Calu3 (cell line): ENCODE results near the gene CDH22. TPM values are rescaled to one million over a fixed set of nuclear protein-coding genes. Genes with fewer than 3 reads are reported as not detected.

Experiments
- BruUV-seq: library from RNA; stranded (reverse); fragments of 400-500 nt; replicated peaks from 2 replicates; lab custom pipeline; 2021; lab: Mats Ljungman, UMichigan
- CTCF ChIA-PET: fragments of 300-600 bp; sonication (Branson Sonifier 250); formaldehyde crosslinking; loops from one replicate; lab custom pipeline; 2022; ENCODE audit warnings: antibody characterized with exemption; lab: Charles Lee
- DNase-seq: peaks from one replicate; pipeline ENCODE4 v3.0.0; 2022
- H3K27ac Mint-ChIP-seq: one replicate; pipeline ENCODE4 v1.8.0; 2022; ENCODE audit warnings: mixed read lengths; ENCODE audit not compliant: unreplicated experiment
- H3K27me3 Mint-ChIP-seq: one replicate; pipeline ENCODE4 v1.8.0; 2022; ENCODE audit warnings: mixed read lengths; ENCODE audit not compliant: unreplicated experiment
- H3K36me3 Mint-ChIP-seq: one replicate; pipeline ENCODE4 v1.8.0; 2022; ENCODE audit warnings: mild to moderate bottlenecking, moderate library complexity, mixed read lengths; ENCODE audit not compliant: insufficient read depth, unreplicated experiment
- H3K4me1 Mint-ChIP-seq: one replicate; pipeline ENCODE4 v1.8.0; 2022; ENCODE audit warnings: mild to moderate bottlenecking, low read depth, mixed read lengths; ENCODE audit not compliant: unreplicated experiment
- H3K4me3 Mint-ChIP-seq: one replicate; pipeline ENCODE4 v1.8.0; 2022; ENCODE audit warnings: mild to moderate bottlenecking, low read depth, moderate library complexity, mixed read lengths; ENCODE audit not compliant: unreplicated experiment
- H3K9me3 Mint-ChIP-seq: one replicate; pipeline ENCODE4 v1.8.0; 2022; ENCODE audit warnings: low read depth, mixed read lengths; ENCODE audit not compliant: unreplicated experiment
- CTCF ChIP-seq: fragments of 200-600 bp; IDR thresholded peaks from one replicate; pipeline ENCODE4 v1.8.0; 2022; ENCODE audit warnings: antibody characterized with exemption; ENCODE audit not compliant: unreplicated experiment
- intact Hi-C: fragments of 100-400 bp; cut with micrococcal nuclease; formaldehyde crosslinking; loops from one replicate; pipeline ENCODE4 v1.10.0; 2022; ENCODE audit not compliant: unreplicated experiment
- total RNA-seq: library from RNA; stranded (reverse); gene quantifications from 2 replicates; pipeline ENCODE4 v1.2.3, GENCODE V29; 2022

CDH22 gene
- total RNA-seq, 1 experiment from 2014 or later: not detected

- H3K27me3 Mint-ChIP-seq: peaks cover 89% of the 10 kb centered on the region
Measured at GRCh38 chr20:46269372-46269771, 38.9 kb downstream of the CDH22 start.

GRCh38 chr20:46268662-46269061 is 39.6 kb downstream of the CDH22 start:
- H3K36me3 Mint-ChIP-seq: no peaks in the 10 kb centered on the region
- DNase-seq: no peak
- intact Hi-C loops: no loop called here
- H3K27me3 Mint-ChIP-seq: peaks cover 89% of the 10 kb centered on the region
- no peak overlapping the region for H3K4me3 Mint-ChIP-seq
- H3K4me1 Mint-ChIP-seq: no peaks in the 10 kb centered on the region
- TF ChIP-seq CTCF: no peak
- peaks cover 4% of the 10 kb centered on the region for H3K9me3 Mint-ChIP-seq
- CTCF ChIA-PET: no interaction called here
- no peak overlapping the region for H3K27ac Mint-ChIP-seq
- no TSS peak for BruUV-seq

More at GRCh38 chr20:46269372-46269771, 38.9 kb downstream of the CDH22 start:
- CTCF ChIA-PET: no interaction called here
- Mint-ChIP-seq H3K27ac (no peak overlapping the region), H3K36me3 (no peaks in the 10 kb centered on the region), H3K4me3 (no peak overlapping the region), H3K9me3 (peaks cover 4% of the 10 kb centered on the region), H3K4me1 (no peaks in the 10 kb centered on the region)
- no TSS peak for BruUV-seq
- DNase-seq: no peak
- no peak for TF ChIP-seq CTCF
- intact Hi-C loops: no loop called here

- Mint-ChIP-seq H3K27me3 (peaks cover 89% of the 10 kb centered on the region), H3K9me3 (peaks cover 4% of the 10 kb centered on the region), H3K4me1 (no peaks in the 10 kb centered on the region), H3K4me3 (no peak overlapping the region), H3K36me3 (no peaks in the 10 kb centered on the region), H3K27ac (no peak overlapping the region)
- no TSS peak for BruUV-seq
- TF ChIP-seq CTCF: no peak
- no peak for DNase-seq
- CTCF ChIA-PET: interaction anchor here (0.7 to 1.0 kb wide), 2 partner anchors 15 to 245 kb away, joined by 3 read pairs; no protein-coding TSS in a partner anchor
- intact Hi-C loops: no loop called here
Measured at GRCh38 chr20:46268131-46268614, 40.1 kb downstream of the CDH22 start.

GRCh38 chr20:46267108-46268105 is 40.9 kb downstream of the CDH22 start:
- BruUV-seq: no TSS peak
- Mint-ChIP-seq H3K27me3 (peaks cover 89% of the 10 kb centered on the region), H3K9me3 (peaks cover 4% of the 10 kb centered on the region), H3K36me3 (no peaks in the 10 kb centered on the region), H3K27ac (no peak overlapping the region), H3K4me3 (no peak overlapping the region), H3K4me1 (no peaks in the 10 kb centered on the region)
- CTCF ChIA-PET: interaction anchor here (0.7 to 1.0 kb wide), 3 partner anchors 14 to 245 kb away, joined by 3 read pairs; no protein-coding TSS in a partner anchor
- intact Hi-C loops: no loop called here
- no peak for DNase-seq
- no peak for TF ChIP-seq CTCF
